IMR-90 (cell line): ENCODE results near the gene OVCH2.
A peak's percentile ranks its signal among the peaks of the same experiment; 100 is the strongest.

Experiments
- BHLHE40 ChIP-seq: fragments of 150-350 bp; IDR thresholded peaks from 2 replicates; pipeline ENCODE4 v1.6.1; 2016; ENCODE audit warnings: mild to moderate bottlenecking, low read depth, low read length
- CEBPB ChIP-seq: IDR thresholded peaks from 2 replicates; pipeline ENCODE4 v1.6.1; 2012; ENCODE audit warnings: low read depth, low read length, improper control_type of control experiment
- FOS ChIP-seq: fragments of 150-350 bp; IDR thresholded peaks from 2 replicates; pipeline ENCODE4 v1.6.1; 2016; ENCODE audit warnings: low read depth, low read length
- MXI1 ChIP-seq: IDR thresholded peaks from 2 replicates; pipeline ENCODE4 v1.6.1; 2012; ENCODE audit warnings: low read depth, mild to moderate bottlenecking, low read length, moderate library complexity, borderline replicate concordance
- POLR2A ChIP-seq: IDR thresholded peaks from 2 replicates; pipeline ENCODE4 v1.6.1; 2012; ENCODE audit warnings: mild to moderate bottlenecking, low read depth, low read length
- RAD21 ChIP-seq: IDR thresholded peaks from 2 replicates; pipeline ENCODE4 v1.6.1; 2012; ENCODE audit warnings: low read length, improper control_type of control experiment
- RFX5 ChIP-seq: IDR thresholded peaks from 2 replicates; pipeline ENCODE4 v1.8.0; 2012; ENCODE audit warnings: low read depth, mild to moderate bottlenecking, low read length, moderate library complexity
- SMC3 ChIP-seq: fragments of 150-350 bp; IDR thresholded peaks from 2 replicates; pipeline ENCODE4 v1.6.1; 2016; ENCODE audit warnings: low read depth, mild to moderate bottlenecking, antibody characterized with exemption, low read length, moderate library complexity
- TF ChIP-seq, protein P1 (sequence below): fragments of 150-350 bp; IDR thresholded peaks from 2 replicates; pipeline ENCODE4 v1.6.1; 2017; ENCODE audit warnings: mild to moderate bottlenecking, antibody characterized with exemption, low read length, low read depth
- TF ChIP-seq, protein P2 (sequence below): conservative IDR thresholded peaks from 2 replicates; pipeline ENCODE4 v1.5.1; 2012; ENCODE audit warnings: mild to moderate bottlenecking, low read depth, low read length, improper control_type of control experiment

DNA sequence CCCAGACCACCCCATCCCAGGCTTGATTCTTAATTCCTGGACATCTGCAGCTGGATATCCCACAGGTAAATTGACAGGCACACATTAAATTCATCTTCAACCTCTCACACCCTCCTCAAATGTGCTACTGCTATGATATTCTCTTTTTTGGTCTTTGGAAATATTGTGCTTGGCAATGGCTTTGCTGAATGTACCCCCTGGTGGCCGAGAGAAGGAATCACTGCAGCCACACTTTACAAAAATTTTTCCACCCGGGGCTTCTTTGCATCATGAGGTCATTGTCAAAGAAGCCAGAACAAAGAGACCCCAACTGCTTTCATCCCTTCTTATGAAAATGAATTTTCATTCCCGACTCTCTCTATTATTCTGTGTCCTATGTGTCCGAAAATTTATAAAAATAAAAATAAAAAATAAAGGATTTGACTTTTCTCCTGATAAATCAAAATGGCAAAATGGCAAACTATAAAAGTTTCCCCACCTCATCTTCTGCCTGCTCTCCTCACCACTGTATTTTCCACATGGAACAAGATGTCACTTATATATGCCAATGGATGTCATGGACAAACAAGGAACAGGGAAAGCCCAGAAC, 17.9 kb downstream of the OVCH2 start:
- TF ChIP-seq POLR2A, result no peak
- TF ChIP-seq, protein P1, sequence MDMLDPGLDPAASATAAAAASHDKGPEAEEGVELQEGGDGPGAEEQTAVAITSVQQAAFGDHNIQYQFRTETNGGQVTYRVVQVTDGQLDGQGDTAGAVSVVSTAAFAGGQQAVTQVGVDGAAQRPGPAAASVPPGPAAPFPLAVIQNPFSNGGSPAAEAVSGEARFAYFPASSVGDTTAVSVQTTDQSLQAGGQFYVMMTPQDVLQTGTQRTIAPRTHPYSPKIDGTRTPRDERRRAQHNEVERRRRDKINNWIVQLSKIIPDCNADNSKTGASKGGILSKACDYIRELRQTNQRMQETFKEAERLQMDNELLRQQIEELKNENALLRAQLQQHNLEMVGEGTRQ, result no peak
- TF ChIP-seq, protein P2, sequence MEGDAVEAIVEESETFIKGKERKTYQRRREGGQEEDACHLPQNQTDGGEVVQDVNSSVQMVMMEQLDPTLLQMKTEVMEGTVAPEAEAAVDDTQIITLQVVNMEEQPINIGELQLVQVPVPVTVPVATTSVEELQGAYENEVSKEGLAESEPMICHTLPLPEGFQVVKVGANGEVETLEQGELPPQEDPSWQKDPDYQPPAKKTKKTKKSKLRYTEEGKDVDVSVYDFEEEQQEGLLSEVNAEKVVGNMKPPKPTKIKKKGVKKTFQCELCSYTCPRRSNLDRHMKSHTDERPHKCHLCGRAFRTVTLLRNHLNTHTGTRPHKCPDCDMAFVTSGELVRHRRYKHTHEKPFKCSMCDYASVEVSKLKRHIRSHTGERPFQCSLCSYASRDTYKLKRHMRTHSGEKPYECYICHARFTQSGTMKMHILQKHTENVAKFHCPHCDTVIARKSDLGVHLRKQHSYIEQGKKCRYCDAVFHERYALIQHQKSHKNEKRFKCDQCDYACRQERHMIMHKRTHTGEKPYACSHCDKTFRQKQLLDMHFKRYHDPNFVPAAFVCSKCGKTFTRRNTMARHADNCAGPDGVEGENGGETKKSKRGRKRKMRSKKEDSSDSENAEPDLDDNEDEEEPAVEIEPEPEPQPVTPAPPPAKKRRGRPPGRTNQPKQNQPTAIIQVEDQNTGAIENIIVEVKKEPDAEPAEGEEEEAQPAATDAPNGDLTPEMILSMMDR, result peak; percentile 77
- TF ChIP-seq CEBPB, result no peak
- TF ChIP-seq RAD21, result peak; percentile 60
- peak; percentile 76 for TF ChIP-seq SMC3
- no peak for TF ChIP-seq RFX5
- TF ChIP-seq MXI1, result no peak
- no peak for TF ChIP-seq FOS
- no peak for TF ChIP-seq BHLHE40
